ENCODE results near the gene CIAO2A.
"Not testable (repeated sequence)": the region's sequence is repeated elsewhere in the genome, so short reads cannot be mapped to it uniquely, and the experiment has no call there.

CIAO2A gene
- total RNA-seq: 27.5 to 32.4 reads per million in 2 experiments

GRCh38 chr15:64093627-64094417, at the start of gene CIAO2A:
Gene CIAO2A (minus strand): TSS chr15:64093838. CDS start chr15:64093768, 70 bp downstream.
- DNase-seq (ENCODE audit: low read depth): peak; percentile 87

DNA sequence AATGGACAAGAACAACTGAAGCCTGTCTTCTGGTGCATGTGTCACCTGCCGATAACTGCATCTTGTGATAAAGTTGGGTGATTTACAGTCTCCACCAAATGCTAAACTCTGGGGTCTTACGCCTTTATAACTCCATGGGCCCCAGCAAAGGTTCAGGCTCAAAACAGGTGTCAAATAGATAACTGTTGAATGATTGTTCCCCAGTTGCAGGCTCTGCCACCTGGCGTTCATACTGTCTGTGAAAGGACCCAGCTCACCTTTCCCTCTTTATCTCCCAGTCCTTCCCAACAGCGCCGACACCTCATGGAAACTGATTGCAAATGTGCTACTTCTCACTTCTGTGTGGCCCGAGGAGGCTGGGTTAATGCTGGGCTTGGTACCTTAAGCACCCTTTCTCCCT, 49.6 kb upstream of the CIAO2A start:
- no peak for DNase-seq (ENCODE audit: low read depth)

- DNase-seq (ENCODE audit: low read depth): no peak
Measured at GRCh38 chr15:64141798-64142512, 48.3 kb upstream of the CIAO2A start.

DNA sequence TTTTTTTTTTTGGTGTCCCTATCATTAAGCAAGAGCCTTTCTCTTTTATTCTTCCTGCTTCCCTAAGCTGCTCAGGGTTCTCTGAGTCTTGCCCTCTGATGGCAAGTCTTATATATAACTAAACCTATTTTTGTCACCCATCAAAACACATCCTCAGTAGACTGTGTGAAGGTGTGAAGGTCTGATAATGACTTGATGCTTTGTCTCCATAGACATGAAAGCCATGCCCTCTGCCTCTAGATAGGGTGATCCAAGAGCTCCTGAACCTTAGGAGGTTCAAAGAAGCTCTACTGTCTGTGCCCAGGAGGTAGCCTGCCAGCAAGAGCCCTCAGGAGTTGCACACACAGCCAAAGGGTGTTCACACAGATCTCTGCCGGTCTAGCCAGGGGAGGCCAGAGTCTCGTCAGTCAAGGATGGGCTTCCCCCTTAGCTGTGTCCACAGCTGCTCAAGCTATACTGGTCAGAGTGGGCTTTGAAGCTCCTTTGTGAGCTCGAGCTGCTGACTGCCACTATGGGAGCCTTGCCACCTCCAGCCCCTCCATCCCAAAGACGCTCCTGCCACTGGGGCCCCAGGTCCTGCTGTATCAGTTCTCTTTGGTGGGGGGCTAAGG, 44.8 kb upstream of the CIAO2A start:
- no peak for DNase-seq (ENCODE audit: low read depth)

- DNase-seq (ENCODE audit: low read depth): no peak
Measured at GRCh38 chr15:64137226-64137833, 43.7 kb upstream of the CIAO2A start.

GRCh38 chr15:64136347-64136746, 42.7 kb upstream of the CIAO2A start:
- no peak for DNase-seq (ENCODE audit: low read depth)

- DNase-seq (ENCODE audit: low read depth): no peak
Measured at GRCh38 chr15:64134345-64134829, 40.7 kb upstream of the CIAO2A start.

DNA sequence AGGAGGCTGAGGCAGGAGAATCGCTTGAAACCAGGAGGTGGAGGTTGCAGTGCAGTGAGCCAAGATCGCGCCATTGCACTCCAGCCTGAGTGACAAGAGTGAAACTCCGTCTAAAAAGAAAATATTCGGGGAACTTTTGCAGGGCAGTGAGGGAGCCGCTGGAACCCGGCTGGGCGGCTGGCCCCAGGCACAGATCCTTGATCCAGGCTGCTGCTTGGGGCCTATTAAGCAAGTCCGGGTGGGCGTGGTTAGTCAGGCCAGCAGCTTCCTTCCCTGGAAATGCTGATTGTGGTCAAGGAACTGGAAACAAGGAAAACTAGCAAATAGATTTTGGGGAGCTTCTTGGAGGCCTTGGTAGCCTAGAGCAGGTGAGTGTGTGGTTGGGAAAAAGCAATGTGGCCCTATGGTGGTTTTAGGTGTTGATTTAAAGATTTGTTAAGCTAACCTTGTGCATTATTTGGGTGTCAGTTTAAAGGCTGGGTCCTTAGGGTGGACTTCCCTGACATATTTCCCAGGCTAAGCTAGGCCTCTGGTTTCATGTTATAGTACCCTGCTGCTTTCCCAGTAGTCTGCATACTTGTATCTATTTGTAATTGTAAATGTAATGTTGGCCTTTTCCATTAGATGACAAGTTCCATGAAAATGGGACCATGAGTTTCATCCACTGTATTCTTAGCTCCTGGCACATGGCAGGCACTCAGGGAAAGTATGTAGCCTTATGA, 40.1 kb upstream of the CIAO2A start:
- no peak for DNase-seq (ENCODE audit: low read depth)

GRCh38 chr15:64132217-64132616, 38.6 kb upstream of the CIAO2A start:
- DNase-seq (ENCODE audit: low read depth): no peak

GRCh38 chr15:64131547-64131946, 37.9 kb upstream of the CIAO2A start:
- DNase-seq (ENCODE audit: low read depth): no peak

DNA sequence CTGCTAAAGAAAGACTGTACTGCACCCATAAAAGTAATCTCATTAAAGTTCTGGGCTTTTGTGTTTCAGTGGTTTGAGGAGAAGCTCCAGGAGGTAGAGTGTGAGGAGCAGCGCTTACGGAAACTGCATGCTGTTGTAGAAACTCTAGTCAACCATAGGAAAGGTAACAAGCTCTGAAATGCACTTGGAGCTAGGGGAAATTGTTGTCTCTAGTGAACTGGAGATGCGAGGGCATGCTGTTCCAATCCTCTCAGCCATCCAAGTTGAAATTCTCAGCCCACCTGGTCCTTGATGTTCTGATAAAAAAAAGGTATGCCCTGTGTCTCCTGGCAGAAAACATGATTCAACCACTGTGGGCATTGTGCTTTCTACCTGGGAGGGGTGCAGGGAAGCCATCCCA, 36.5 kb upstream of the CIAO2A start:
- DNase-seq (ENCODE audit: low read depth): no peak

DNA sequence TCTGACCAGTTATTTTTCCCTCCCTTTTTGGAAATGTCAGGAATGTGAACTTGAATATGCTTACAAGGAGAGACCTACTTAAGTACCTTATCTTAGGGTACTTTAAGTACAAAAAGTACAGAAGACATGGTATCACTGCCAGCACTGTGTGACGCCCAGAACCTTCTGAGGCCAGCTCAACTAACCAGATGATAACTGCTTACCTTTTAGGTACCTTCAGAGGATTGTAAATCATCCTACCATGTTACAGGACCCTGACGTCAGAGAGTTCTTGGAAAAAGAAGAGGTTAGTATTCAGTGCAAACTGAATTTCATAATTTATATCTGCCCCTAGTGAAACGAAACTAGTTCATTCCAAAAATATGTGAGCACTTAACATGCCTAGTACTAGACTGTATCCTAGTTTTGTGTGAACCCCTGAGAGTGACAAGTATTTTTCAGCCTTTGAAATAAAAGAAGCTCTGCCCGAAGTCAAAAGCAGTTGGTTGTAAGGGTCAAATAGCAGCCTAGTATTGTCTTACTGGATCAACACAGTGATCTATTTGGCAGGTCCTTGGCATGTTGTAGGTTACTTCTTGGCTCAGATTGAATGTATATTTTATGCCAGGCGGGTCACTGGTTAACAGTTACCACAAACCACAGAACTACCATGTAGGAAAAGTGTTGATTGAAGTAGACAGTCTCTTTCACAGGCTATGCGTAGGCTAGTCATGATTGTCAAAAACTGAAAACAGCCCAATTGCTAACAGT, 34.1 kb upstream of the CIAO2A start:
- DNase-seq (ENCODE audit: low read depth): no peak

- no peak for DNase-seq (ENCODE audit: low read depth)
Measured at GRCh38 chr15:64125978-64126377, 32.3 kb upstream of the CIAO2A start.

- no peak for DNase-seq (ENCODE audit: low read depth)
Measured at GRCh38 chr15:64122936-64123351, 29.3 kb upstream of the CIAO2A start.

- no peak for DNase-seq (ENCODE audit: low read depth)
Measured at GRCh38 chr15:64122444-64122843, 28.8 kb upstream of the CIAO2A start.

- DNase-seq (ENCODE audit: low read depth): no peak
Measured at GRCh38 chr15:64121614-64122013, 28.0 kb upstream of the CIAO2A start.

- DNase-seq (ENCODE audit: low read depth): not testable (repeated sequence)
Measured at GRCh38 chr15:64120322-64120721, 26.7 kb upstream of the CIAO2A start.

DNA sequence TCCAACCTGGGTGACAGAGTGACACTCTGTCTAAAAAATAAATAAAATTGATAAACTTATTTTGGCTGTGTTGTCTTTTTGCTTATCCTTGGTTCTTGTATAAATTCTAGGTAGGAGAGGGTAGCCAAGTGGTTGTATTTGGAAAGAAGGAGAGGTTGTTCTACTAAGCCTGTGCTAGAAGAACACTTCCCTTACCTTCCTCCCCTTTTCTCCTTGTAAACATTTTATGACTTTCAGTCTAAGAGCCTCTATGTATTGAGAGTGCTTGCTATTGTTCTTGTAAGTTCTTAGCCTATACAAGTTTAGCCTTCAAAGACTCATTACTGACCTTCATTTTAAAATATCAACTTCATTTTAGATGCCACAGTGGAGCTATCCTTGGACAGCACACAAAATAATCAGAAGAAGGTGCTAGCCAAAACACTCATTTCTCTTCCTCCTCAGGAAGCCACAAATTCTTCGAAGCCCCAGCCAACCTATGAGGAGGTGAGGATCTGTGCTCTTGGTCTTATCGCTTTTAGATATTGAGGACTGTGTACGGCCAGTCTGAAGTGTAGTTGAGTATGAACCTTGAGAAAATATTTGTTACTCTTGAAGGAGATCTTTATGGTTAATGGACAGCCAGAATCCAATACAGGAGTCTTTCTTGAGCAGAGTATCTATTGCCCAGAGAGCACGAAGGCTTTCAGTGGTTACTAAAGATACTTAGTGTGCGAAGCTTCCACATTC, 24.3 kb upstream of the CIAO2A start:
- DNase-seq (ENCODE audit: low read depth): no peak

DNA sequence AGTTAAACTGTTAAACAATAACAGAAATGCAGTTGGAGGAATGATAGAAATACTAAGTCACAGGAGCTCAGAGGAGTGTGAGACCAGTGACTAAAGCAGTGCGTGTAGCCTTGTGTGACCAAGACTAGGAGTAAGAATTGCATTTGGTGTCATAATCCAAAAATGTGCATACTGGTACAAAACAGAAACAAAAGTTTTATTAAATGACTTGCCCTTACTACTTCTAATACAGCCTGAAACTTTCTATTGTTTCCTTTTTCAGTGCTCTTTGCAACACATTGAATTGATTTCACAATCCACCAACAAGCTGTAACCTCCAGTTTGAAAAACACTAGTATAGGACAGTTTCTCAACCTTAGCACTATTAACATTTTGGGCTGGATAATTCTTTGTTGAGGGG, 19.3 kb upstream of the CIAO2A start:
- DNase-seq (ENCODE audit: low read depth): no peak
